HEK293 (cell line): ENCODE measurements around the gene NAV1.
A peak's percentile ranks its signal among the peaks of the same experiment; 100 is the strongest.

Experiments used
- AEBP2 ChIP-seq: fragments of 450-650 bp; formaldehyde crosslinking; IDR thresholded peaks from 2 replicates; pipeline ENCODE4 v1.5.1; 2016; ENCODE audit warnings: missing biosample characterization, missing genetic modification characterization, borderline replicate concordance
- BCL11B ChIP-seq: fragments of 450-650 bp; formaldehyde crosslinking; IDR thresholded peaks from 2 replicates; pipeline ENCODE4 v1.5.1; 2016; ENCODE audit warnings: low read depth, missing biosample characterization, missing genetic modification characterization
- KLF10 ChIP-seq: fragments of 450-650 bp; IDR thresholded peaks from 2 replicates; pipeline ENCODE4 v1.5.1; 2018; ENCODE audit warnings: missing biosample characterization, mild to moderate bottlenecking, missing genetic modification characterization
- KLF17 ChIP-seq: fragments of 450-650 bp; formaldehyde crosslinking; IDR thresholded peaks from 2 replicates; pipeline ENCODE4 v1.5.1; 2016; ENCODE audit warnings: missing biosample characterization, missing genetic modification characterization
- OVOL3 ChIP-seq: fragments of 450-650 bp; formaldehyde crosslinking; IDR thresholded peaks from 2 replicates; pipeline ENCODE4 v1.5.1; 2016; ENCODE audit warnings: missing biosample characterization, missing genetic modification characterization
- SP2 ChIP-seq: fragments of 450-650 bp; formaldehyde crosslinking; IDR thresholded peaks from 2 replicates; pipeline ENCODE4 v1.5.1; 2016; ENCODE audit warnings: missing biosample characterization, missing genetic modification characterization
- SP7 ChIP-seq: fragments of 450-650 bp; formaldehyde crosslinking; IDR thresholded peaks from 2 replicates; pipeline ENCODE4 v1.5.1; 2016; ENCODE audit warnings: missing biosample characterization, missing genetic modification characterization
- ZBTB20 ChIP-seq: fragments of 450-650 bp; formaldehyde crosslinking; IDR thresholded peaks from 2 replicates; pipeline ENCODE4 v1.5.1; 2016; ENCODE audit warnings: missing biosample characterization, missing genetic modification characterization
- ZBTB8A ChIP-seq: fragments of 450-650 bp; formaldehyde crosslinking; IDR thresholded peaks from 2 replicates; pipeline ENCODE4 v1.5.1; 2016; ENCODE audit warnings: missing biosample characterization, missing genetic modification characterization
- ZFHX2 ChIP-seq: fragments of 450-650 bp; formaldehyde crosslinking; conservative IDR thresholded peaks from 2 replicates; pipeline ENCODE4 v1.5.1; 2016; ENCODE audit warnings: missing biosample characterization, missing genetic modification characterization
- ZFP3 ChIP-seq: fragments of 450-650 bp; formaldehyde crosslinking; IDR thresholded peaks from 2 replicates; pipeline ENCODE4 v1.5.1; 2016; ENCODE audit warnings: low read depth, missing biosample characterization, missing genetic modification characterization
- ZFP37 ChIP-seq: fragments of 450-650 bp; formaldehyde crosslinking; IDR thresholded peaks from 2 replicates; pipeline ENCODE4 v1.5.1; 2016; ENCODE audit warnings: missing biosample characterization, missing genetic modification characterization
- ZFP41 ChIP-seq: fragments of 450-650 bp; formaldehyde crosslinking; IDR thresholded peaks from 2 replicates; pipeline ENCODE4 v1.5.1; 2016; ENCODE audit warnings: missing biosample characterization, missing genetic modification characterization, borderline replicate concordance
- ZNF112 ChIP-seq: fragments of 450-650 bp; formaldehyde crosslinking; IDR thresholded peaks from 2 replicates; pipeline ENCODE4 v1.5.0; 2017; ENCODE audit warnings: missing biosample characterization, missing genetic modification characterization
- ZNF133 ChIP-seq: fragments of 450-650 bp; formaldehyde crosslinking; IDR thresholded peaks from 2 replicates; pipeline ENCODE4 v1.5.1; 2016; ENCODE audit warnings: missing biosample characterization, missing genetic modification characterization
- ZNF2 ChIP-seq: fragments of 450-650 bp; formaldehyde crosslinking; IDR thresholded peaks from 2 replicates; pipeline ENCODE4 v1.5.1; 2016; ENCODE audit warnings: missing biosample characterization, missing genetic modification characterization
- ZNF23 ChIP-seq: fragments of 450-650 bp; formaldehyde crosslinking; IDR thresholded peaks from 2 replicates; pipeline ENCODE4 v1.5.1; 2016; ENCODE audit warnings: missing biosample characterization, missing genetic modification characterization, borderline replicate concordance
- ZNF350 ChIP-seq: fragments of 450-650 bp; formaldehyde crosslinking; IDR thresholded peaks from 2 replicates; pipeline ENCODE4 v1.5.0; 2017; ENCODE audit warnings: missing biosample characterization, mild to moderate bottlenecking, missing genetic modification characterization
- ZNF354C ChIP-seq: fragments of 450-650 bp; formaldehyde crosslinking; IDR thresholded peaks from 2 replicates; pipeline ENCODE4 v1.5.1; 2016; ENCODE audit warnings: missing biosample characterization, missing genetic modification characterization, low read depth, borderline replicate concordance
- ZNF37A ChIP-seq: fragments of 450-650 bp; IDR thresholded peaks from 2 replicates; pipeline ENCODE4 v1.5.1; 2018; ENCODE audit warnings: missing biosample characterization, missing genetic modification characterization
- ZNF521 ChIP-seq: fragments of 450-650 bp; formaldehyde crosslinking; IDR thresholded peaks from 2 replicates; pipeline ENCODE4 v1.5.1; 2017; ENCODE audit warnings: missing biosample characterization, mild to moderate bottlenecking, missing genetic modification characterization
- ZNF530 ChIP-seq: fragments of 450-650 bp; formaldehyde crosslinking; IDR thresholded peaks from 2 replicates; pipeline ENCODE4 v1.5.1; 2016; ENCODE audit warnings: low read depth, missing biosample characterization, missing genetic modification characterization
- ZNF555 ChIP-seq: fragments of 450-650 bp; formaldehyde crosslinking; conservative IDR thresholded peaks from 2 replicates; pipeline ENCODE4 v1.5.1; 2017; ENCODE audit warnings: missing biosample characterization, mild to moderate bottlenecking, missing genetic modification characterization, inconsistent platforms
- ZNF654 ChIP-seq: fragments of 450-650 bp; formaldehyde crosslinking; IDR thresholded peaks from 2 replicates; pipeline ENCODE4 v1.5.1; 2016; ENCODE audit warnings: low read depth, missing biosample characterization, missing genetic modification characterization
- ZNF701 ChIP-seq: fragments of 450-650 bp; formaldehyde crosslinking; IDR thresholded peaks from 2 replicates; pipeline ENCODE4 v1.5.1; 2016; ENCODE audit warnings: missing biosample characterization, missing genetic modification characterization
- ZNF76 ChIP-seq: fragments of 450-650 bp; formaldehyde crosslinking; IDR thresholded peaks from 2 replicates; pipeline ENCODE4; 2016; ENCODE audit warnings: low read depth, missing biosample characterization, missing genetic modification characterization, borderline replicate concordance
- ZNF777 ChIP-seq: fragments of 450-650 bp; formaldehyde crosslinking; IDR thresholded peaks from 2 replicates; pipeline ENCODE4 v1.5.1; 2017; ENCODE audit warnings: missing biosample characterization, missing genetic modification characterization, borderline replicate concordance
- ZNF792 ChIP-seq: fragments of 450-650 bp; formaldehyde crosslinking; IDR thresholded peaks from 2 replicates; pipeline ENCODE4 v1.5.1; 2016; ENCODE audit warnings: missing biosample characterization, missing genetic modification characterization
- TF ChIP-seq, protein P1 (sequence below): fragments of 450-650 bp; formaldehyde crosslinking; IDR thresholded peaks from 2 replicates; pipeline ENCODE4 v1.5.0; 2017; ENCODE audit warnings: missing biosample characterization, missing genetic modification characterization, borderline replicate concordance
- TF ChIP-seq, protein P2 (sequence below): fragments of 450-650 bp; formaldehyde crosslinking; IDR thresholded peaks from 2 replicates; pipeline ENCODE4 v1.5.1; 2016; ENCODE audit warnings: missing biosample characterization, missing genetic modification characterization
- TF ChIP-seq, protein P3 (sequence below): fragments of 450-650 bp; formaldehyde crosslinking; IDR thresholded peaks from 2 replicates; pipeline ENCODE4 v1.5.1; 2017; ENCODE audit warnings: missing biosample characterization, mild to moderate bottlenecking, missing genetic modification characterization, moderate library complexity

The NAV1 gene

GRCh38 chr1:201503397-201504176 is 35.3 kb upstream of the NAV1 start (continued):
- TF ChIP-seq, protein P1, sequence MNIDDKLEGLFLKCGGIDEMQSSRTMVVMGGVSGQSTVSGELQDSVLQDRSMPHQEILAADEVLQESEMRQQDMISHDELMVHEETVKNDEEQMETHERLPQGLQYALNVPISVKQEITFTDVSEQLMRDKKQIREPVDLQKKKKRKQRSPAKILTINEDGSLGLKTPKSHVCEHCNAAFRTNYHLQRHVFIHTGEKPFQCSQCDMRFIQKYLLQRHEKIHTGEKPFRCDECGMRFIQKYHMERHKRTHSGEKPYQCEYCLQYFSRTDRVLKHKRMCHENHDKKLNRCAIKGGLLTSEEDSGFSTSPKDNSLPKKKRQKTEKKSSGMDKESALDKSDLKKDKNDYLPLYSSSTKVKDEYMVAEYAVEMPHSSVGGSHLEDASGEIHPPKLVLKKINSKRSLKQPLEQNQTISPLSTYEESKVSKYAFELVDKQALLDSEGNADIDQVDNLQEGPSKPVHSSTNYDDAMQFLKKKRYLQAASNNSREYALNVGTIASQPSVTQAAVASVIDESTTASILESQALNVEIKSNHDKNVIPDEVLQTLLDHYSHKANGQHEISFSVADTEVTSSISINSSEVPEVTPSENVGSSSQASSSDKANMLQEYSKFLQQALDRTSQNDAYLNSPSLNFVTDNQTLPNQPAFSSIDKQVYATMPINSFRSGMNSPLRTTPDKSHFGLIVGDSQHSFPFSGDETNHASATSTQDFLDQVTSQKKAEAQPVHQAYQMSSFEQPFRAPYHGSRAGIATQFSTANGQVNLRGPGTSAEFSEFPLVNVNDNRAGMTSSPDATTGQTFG: no peak
- no peak for TF ChIP-seq ZFP41 (tag by site-specific recombination)
- peak; percentile 75; the same call in 1 of the 2 replicates for TF ChIP-seq KLF17
- no peak for TF ChIP-seq ZNF792 (tag by site-specific recombination)
- TF ChIP-seq, protein P2, sequence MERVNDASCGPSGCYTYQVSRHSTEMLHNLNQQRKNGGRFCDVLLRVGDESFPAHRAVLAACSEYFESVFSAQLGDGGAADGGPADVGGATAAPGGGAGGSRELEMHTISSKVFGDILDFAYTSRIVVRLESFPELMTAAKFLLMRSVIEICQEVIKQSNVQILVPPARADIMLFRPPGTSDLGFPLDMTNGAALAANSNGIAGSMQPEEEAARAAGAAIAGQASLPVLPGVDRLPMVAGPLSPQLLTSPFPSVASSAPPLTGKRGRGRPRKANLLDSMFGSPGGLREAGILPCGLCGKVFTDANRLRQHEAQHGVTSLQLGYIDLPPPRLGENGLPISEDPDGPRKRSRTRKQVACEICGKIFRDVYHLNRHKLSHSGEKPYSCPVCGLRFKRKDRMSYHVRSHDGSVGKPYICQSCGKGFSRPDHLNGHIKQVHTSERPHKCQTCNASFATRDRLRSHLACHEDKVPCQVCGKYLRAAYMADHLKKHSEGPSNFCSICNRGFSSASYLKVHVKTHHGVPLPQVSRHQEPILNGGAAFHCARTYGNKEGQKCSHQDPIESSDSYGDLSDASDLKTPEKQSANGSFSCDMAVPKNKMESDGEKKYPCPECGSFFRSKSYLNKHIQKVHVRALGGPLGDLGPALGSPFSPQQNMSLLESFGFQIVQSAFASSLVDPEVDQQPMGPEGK (tag by site-specific recombination): peak; percentile 92
- TF ChIP-seq ZFP3 (tag by site-specific recombination): no peak
- TF ChIP-seq ZNF654 (tag by site-specific recombination): no peak
- no peak for TF ChIP-seq ZNF37A (tag by site-specific recombination)
- TF ChIP-seq ZFP37 (tag by site-specific recombination): peak; percentile 49; the same call in 1 of the 2 replicates
- TF ChIP-seq ZNF555 (tag by site-specific recombination): no peak
- TF ChIP-seq ZBTB8A: no peak
- TF ChIP-seq ZNF2 (tag by site-specific recombination): peak; percentile 54; the same call in 1 of the 2 replicates
- 0 out of 2 replicates have a peak, but pooled peaks have one; percentile 13 for TF ChIP-seq ZNF76 (tag by site-specific recombination)
- no peak for TF ChIP-seq ZNF530 (tag by site-specific recombination)
- TF ChIP-seq ZNF133 (tag by site-specific recombination): no peak
- no peak for TF ChIP-seq OVOL3 (tag by site-specific recombination)
- peak; percentile 95 for TF ChIP-seq ZBTB20 (tag by site-specific recombination)
- no peak for TF ChIP-seq ZNF354C (tag by site-specific recombination)
- TF ChIP-seq ZNF112 (tag by site-specific recombination): no peak
- TF ChIP-seq SP7: peak; percentile 89
- TF ChIP-seq AEBP2 (tag by site-specific recombination): no peak
- no peak for TF ChIP-seq ZNF350
- no peak for TF ChIP-seq BCL11B
- TF ChIP-seq KLF10 (tag by site-specific recombination): peak; percentile 88
- TF ChIP-seq ZNF777 (tag by site-specific recombination): no peak
- 0 out of 2 replicates have a peak, but pooled peaks have one; percentile 34 for TF ChIP-seq ZFHX2 (tag by site-specific recombination)
- no peak for TF ChIP-seq ZNF23 (tag by site-specific recombination)
- no peak for TF ChIP-seq ZNF701 (tag by site-specific recombination)
- TF ChIP-seq SP2 (tag by site-specific recombination): no peak
- TF ChIP-seq ZNF521 (tag by site-specific recombination): no peak
- TF ChIP-seq, protein P3, sequence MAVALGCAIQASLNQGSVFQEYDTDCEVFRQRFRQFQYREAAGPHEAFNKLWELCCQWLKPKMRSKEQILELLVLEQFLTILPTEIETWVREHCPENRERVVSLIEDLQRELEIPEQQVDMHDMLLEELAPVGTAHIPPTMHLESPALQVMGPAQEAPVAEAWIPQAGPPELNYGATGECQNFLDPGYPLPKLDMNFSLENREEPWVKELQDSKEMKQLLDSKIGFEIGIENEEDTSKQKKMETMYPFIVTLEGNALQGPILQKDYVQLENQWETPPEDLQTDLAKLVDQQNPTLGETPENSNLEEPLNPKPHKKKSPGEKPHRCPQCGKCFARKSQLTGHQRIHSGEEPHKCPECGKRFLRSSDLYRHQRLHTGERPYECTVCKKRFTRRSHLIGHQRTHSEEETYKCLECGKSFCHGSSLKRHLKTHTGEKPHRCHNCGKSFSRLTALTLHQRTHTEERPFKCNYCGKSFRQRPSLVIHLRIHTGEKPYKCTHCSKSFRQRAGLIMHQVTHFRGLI: no peak
